Naive thymus-derived CD8-positive, alpha-beta T cell (primary cell): ENCODE results near the gene SLAMF1. TPM values are rescaled to one million over a fixed set of nuclear protein-coding genes. Genes with fewer than 3 reads are reported as not detected.
"Not testable (repeated sequence)": the region's sequence is repeated elsewhere in the genome, so short reads cannot be mapped to it uniquely, and the experiment has no call there.

ENCODE experiments used
- ATAC-seq, 2 donors: fragments of 150-1000 bp; cut with Tn5 transposase in 1 of 2; sonication (Bioruptor Pico), chemical (Tn5 transposase) in 1 of 2; 1 replicate in 1 of 2; 2 replicates in 1 of 2; pipeline ENCODE4 v1.10.0; 2021; ENCODE audit warnings: mild to moderate bottlenecking in 2 of 2, moderate library complexity in 2 of 2
- POLR2A ChIA-PET: fragments of 350-600 bp; sonication (Branson Sonifier 250); formaldehyde crosslinking; loops from one replicate; lab custom pipeline; 2021; ENCODE audit warnings: antibody characterized with exemption; lab: Charles Lee
- DNase-seq, 10 donors: peaks; one replicate each; pipeline versions ENCODE4 v3.0.0 to v3.0.0-alpha.2; 2020 to 2022
- H3K27ac Mint-ChIP-seq, 10 donors: one replicate each; pipeline ENCODE4 v1.8.0; 2020 to 2022; ENCODE audit warnings: mild to moderate bottlenecking in 10 of 10, mixed read lengths in 10 of 10, moderate library complexity in 4 of 10, inconsistent platforms in 1 of 10
- H3K27me3 Mint-ChIP-seq, 5 donors: one replicate each; pipeline ENCODE4 v1.8.0; 2021 to 2022; ENCODE audit warnings: mixed read lengths in 5 of 5
- H3K36me3 Mint-ChIP-seq, 3 donors: one replicate each; pipeline ENCODE4 v1.8.0; 2020 to 2022; ENCODE audit warnings: mixed read lengths in 3 of 3, mild to moderate bottlenecking in 2 of 3, inconsistent platforms in 1 of 3
- H3K4me1 Mint-ChIP-seq, 4 donors: one replicate each; pipeline ENCODE4 v1.8.0; 2021 to 2022; ENCODE audit warnings: mixed read lengths in 4 of 4
- H3K4me3 Mint-ChIP-seq, 10 donors: one replicate each; pipeline ENCODE4 v1.8.0; 2020 to 2022; ENCODE audit warnings: mild to moderate bottlenecking in 10 of 10, mixed read lengths in 10 of 10, moderate library complexity in 6 of 10, inconsistent platforms in 1 of 10
- H3K9me3 Mint-ChIP-seq, 9 donors: one replicate each; pipeline ENCODE4 v1.8.0; 2020 to 2022; ENCODE audit warnings: mixed read lengths in 9 of 9, mild to moderate bottlenecking in 3 of 9, inconsistent platforms in 1 of 9, moderate library complexity in 1 of 9
- polyA plus RNA-seq, 3 donors: library from polyadenylated mRNA; unstranded; fragments of 300-500 nt; fragmentation: Illumina TruSeq; gene quantifications; one replicate each; pipeline ENCODE4 v1.2.3, GENCODE V29; 2021
- total RNA-seq, 8 experiments: library from RNA in 2 of 8; stranded (reverse) in 2 of 8; gene quantifications; one replicate each; pipeline ENCODE4 v1.2.3 and lab custom pipeline; 2021 to 2026

The SLAMF1 gene
- total and polyA plus RNA-seq, 5 experiments from 2014 or later, result 1.7 to 11.1 (median 3.9) TPM

DNA sequence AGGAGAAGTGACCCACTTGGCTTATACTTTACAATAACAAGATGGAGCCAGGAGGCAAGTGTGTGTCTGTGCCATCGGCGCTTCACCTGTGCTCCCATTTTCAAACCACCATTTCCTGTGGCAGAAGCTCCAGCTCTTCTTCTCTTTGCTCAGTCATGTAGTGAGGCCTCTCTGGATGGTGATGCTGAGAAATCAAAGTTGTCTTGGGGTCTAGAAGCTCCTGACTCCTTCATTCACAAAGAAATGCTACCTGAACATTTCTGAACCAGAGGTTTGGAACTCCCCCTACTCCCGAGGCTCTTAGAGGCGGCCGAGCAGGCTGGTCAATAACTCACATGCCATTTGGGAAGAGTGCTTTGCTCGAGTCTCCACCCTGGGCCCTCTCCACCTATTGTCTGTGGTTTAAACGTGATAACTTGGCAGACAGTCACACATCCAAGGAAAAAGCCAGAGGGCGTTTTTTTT is 18.0 kb downstream of the SLAMF1 start:
- Mint-ChIP-seq H3K36me3 (peaks cover 0 to 3% (median under 1%) of the 10 kb centered on the region in 3 donors), H3K4me1 (peaks cover 56 to 100% (median 95%) of the 10 kb centered on the region in 4 donors), H3K4me3 (peak overlapping the region; percentile 72 to 90 (median 84)), H3K27me3 (no peaks in the 10 kb centered on the region), H3K27ac (peak overlapping the region; percentile 94 to 100 (median 99)), H3K9me3 (peaks cover 0 to 28% (median 0%) of the 10 kb centered on the region in 9 donors)
- ATAC-seq (peak; percentile 48 to 53), DNase-seq (peak in 6 of 10 donors; percentile 19 to 71 (median 53))
- POLR2A ChIA-PET, result interaction anchor here (0.7 to 5.9 kb wide), 17 partner anchors 8 to 145 kb away, joined by 3 to 39 read pairs (median 4); partner anchors contain the start of genes CD48 and SLAMF1

DNA sequence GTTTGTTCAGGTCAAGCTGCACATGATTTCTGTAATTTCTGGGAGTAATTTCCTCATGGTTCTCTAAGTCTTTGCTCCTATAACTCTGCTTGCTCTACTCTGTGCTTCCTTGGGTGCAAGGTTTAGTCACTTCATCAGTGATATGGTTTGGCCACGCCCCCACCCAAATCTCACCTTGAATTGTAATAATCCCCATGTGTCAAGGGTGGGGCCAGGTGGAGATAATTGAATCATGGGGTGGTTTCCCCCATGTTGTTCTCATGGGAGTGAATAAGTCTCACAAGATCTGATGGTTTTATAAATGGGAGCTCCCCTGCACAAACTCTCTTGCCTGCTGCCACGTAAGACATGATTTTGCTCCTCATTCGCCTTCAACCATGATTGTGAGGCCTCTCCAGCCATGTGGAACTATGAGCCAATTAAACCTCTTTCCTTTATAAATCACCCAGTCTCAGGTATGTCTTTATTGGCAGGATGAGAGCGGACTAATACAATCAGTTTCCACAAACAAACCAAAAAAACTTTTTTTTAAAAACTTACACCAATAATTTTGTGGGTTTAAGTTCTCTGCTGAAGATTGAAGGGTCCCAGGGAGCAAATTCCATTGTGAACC is 19.1 kb downstream of the SLAMF1 start:
- H3K4me1 Mint-ChIP-seq, result peaks cover 55 to 100% (median 95%) of the 10 kb centered on the region in 4 donors
- POLR2A ChIA-PET, result interaction anchor here (1.1 to 5.9 kb wide), 7 partner anchors 9 to 51 kb away, joined by 3 to 39 read pairs (median 5); partner anchors contain the start of gene SLAMF1
- peak overlapping the region; percentile 88 to 100 (median 98) for H3K27ac Mint-ChIP-seq
- peak overlapping the region in 7 of 10 donors; percentile 44 to 82 (median 59) for H3K4me3 Mint-ChIP-seq
- H3K9me3 Mint-ChIP-seq, result peaks cover 0 to 28% (median 0%) of the 10 kb centered on the region in 9 donors
- ATAC-seq, H3K36me3 Mint-ChIP-seq, H3K27me3 Mint-ChIP-seq, DNase-seq: not testable (repeated sequence)

DNA sequence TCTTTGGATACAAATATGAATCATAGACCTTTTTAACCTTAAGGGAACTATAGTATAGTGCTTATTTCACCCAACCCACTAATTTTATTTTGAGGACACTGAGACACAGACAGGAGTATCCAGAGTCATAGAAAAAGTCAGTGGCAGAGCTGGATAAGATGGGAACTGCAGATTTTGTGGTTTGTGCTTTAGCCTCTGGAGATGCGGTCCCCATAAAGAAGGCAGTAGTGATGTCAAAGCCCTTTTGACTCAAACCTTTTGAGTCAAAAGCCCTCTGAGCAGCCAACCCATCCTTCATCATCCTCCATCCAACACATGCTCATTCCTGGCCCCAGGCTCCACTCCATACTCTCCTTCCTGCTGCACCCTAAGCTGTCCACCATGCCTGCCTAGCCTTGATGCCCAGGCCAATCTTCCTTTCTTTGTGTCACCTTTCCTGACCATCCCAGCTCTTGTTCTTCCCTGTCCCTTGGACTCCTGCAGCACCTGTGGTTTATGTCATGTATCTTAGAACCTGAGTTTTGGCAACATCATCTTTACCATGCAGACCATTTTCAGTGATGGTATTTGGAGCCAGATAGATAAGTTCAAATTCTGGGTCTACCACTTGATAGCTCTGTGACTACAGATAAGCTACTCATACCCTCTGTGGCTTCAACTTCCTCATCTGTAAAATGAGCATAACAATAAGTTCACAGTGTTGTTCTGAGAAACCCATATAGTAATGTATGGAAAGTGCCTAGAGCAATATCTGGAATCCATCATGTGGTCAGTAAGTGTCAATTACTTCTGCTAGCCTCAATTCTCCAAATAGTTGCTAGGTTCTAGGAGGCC is 20.1 kb downstream of the SLAMF1 start:
- DNase-seq, result no peak
- Mint-ChIP-seq H3K9me3 (peaks cover 0 to 28% (median 0%) of the 10 kb centered on the region in 9 donors), H3K27ac (peak overlapping the region; percentile 31 to 100 (median 90)), H3K4me3 (peak overlapping the region in 8 of 10 donors; percentile 28 to 82 (median 62)), H3K27me3 (no peaks in the 10 kb centered on the region), H3K4me1 (peaks cover 57 to 100% (median 95%) of the 10 kb centered on the region in 4 donors), H3K36me3 (peaks cover 0 to 9% (median 7%) of the 10 kb centered on the region in 3 donors)
- no peak for ATAC-seq
- POLR2A ChIA-PET, result interaction anchor here (1.1 to 5.9 kb wide), 4 partner anchors 8 to 86 kb away, joined by 3 to 39 read pairs (median 6); partner anchors contain the start of gene SLAMF1

DNA sequence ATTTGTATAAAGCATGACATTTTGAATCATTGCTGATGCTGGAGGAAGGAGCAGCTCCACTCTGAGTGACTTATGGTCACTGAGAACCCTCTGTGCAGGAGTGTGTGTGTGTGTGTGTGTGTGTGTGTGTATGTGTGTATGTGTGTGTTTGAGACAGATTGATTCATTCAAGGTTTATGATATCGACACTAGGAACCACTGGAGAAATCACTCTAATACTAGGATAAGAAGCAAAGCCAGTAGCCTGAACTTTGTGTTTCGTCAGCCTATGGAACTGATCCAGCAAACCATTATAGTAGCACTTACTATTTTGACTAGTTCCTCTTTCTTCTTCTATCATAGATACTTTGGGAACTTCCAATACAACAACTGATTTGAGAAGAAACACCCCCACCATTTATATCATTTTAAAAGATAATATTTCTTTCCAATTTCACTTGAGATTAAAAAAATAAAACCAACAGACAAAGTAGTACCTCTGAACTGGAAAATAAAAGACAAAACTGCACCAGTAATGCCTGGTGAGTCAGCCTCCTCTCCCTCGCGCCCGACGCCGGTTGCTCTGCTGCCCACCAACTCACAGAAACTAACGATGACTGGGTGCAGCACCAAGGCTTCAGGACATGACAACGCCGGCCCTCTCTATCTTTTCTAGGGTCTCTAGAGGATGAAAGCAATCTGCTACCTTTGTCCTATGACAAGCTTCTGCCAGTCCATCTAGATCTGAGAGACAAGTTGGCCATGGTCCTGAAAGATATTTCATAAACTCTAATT is 20.9 kb downstream of the SLAMF1 start:
- peaks cover 0 to 13% (median 7%) of the 10 kb centered on the region in 3 donors for H3K36me3 Mint-ChIP-seq
- no peak for ATAC-seq
- DNase-seq, result no peak

DNA sequence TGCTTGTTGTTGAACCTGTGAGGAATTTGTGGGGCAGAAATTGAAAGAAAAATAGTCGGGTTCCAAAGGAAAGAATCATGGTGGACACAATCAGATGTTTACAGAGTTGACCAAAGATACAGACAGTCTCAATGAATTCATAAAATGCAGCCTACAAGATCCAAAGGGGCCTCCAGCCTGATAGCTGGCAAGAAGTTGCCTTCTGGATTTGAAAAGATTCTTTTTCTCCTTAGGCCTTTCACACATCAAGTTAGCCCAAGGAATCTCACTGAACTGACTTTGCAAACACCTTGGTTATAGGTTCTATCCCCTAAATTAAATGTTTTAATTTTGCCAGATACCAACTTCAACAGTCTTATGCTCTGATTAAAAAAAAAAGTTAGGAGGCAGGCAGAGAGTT is 21.5 kb downstream of the SLAMF1 start:
- Mint-ChIP-seq H3K36me3 (peaks cover 0 to 13% (median 7%) of the 10 kb centered on the region in 3 donors), H3K9me3 (peaks cover 0 to 20% (median 0%) of the 10 kb centered on the region in 9 donors), H3K4me1 (peaks cover 47 to 96% (median 87%) of the 10 kb centered on the region in 4 donors), H3K4me3 (peak overlapping the region in 2 of 10 donors; percentile 0 to 6), H3K27me3 (no peaks in the 10 kb centered on the region), H3K27ac (peak overlapping the region in 7 of 10 donors; percentile 2 to 100 (median 61))
- ATAC-seq (no peak), DNase-seq (no peak)
- POLR2A ChIA-PET, result interaction anchor here (1.0 kb wide), 1 partner anchor 18 kb away, joined by 4 read pairs; no protein-coding TSS in a partner anchor

More for the DNA sequence above, 20.9 kb downstream of the SLAMF1 start:
- Mint-ChIP-seq H3K27me3 (no peaks in the 10 kb centered on the region), H3K4me1 (peaks cover 53 to 100% (median 93%) of the 10 kb centered on the region in 4 donors), H3K9me3 (peaks cover 0 to 20% (median 0%) of the 10 kb centered on the region in 9 donors), H3K27ac (peak overlapping the region; percentile 29 to 100 (median 84)), H3K4me3 (peak overlapping the region in 6 of 10 donors; percentile 3 to 57 (median 40))
- POLR2A ChIA-PET, result interaction anchor here (1.0 to 5.9 kb wide), 3 partner anchors 19 to 87 kb away, joined by 3 to 39 read pairs (median 4); partner anchors contain the start of gene SLAMF1

DNA sequence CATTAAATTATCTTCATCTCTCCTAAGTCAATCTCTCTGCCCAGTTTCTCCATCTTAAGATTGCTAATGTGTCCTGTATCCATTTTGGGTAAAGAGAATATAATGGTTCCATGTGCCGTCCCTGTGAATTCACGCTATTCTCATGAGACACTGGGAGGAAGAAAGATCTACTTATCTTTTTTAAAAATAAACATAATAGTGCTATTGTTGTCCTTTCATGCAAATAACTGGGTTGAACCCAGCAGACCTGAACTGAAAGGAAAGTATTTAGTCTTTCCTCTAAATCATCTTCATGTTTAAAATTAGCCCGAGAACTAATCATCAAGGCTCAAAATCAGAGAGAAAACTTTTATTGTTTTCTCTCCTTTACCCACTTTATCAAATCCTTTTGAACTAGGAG is 22.4 kb downstream of the SLAMF1 start:
- H3K4me1 Mint-ChIP-seq, result peaks cover 42 to 92% (median 79%) of the 10 kb centered on the region in 4 donors
- POLR2A ChIA-PET, result interaction anchor here (1.0 kb wide), 1 partner anchor 18 kb away, joined by 4 read pairs; no protein-coding TSS in a partner anchor
- ATAC-seq, result no peak

DNA sequence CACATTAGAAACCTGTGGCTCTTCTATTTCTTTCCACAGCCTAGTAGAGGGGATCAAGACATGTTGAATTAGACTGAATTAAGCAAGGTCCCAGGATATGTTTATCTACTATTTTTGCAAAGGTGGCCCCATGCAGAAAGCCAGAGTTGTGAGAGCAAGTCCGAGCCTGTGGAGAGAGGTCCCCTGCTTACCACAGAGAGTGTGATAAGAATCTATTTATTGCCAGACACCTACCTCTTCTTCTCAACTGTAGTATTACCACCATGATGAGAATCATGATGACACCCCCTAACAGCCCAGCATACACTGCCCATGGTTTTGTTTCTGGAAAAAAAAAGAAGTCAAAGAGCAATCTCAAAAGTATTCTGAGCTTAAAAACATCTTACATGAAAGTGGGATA is 23.0 kb downstream of the SLAMF1 start:
- H3K27me3 Mint-ChIP-seq, result no peaks in the 10 kb centered on the region
- H3K9me3 Mint-ChIP-seq, result peaks cover 0 to 28% (median 0%) of the 10 kb centered on the region in 9 donors
- H3K4me3 Mint-ChIP-seq, result peak overlapping the region in 1 of 10 donors; percentile 29
- H3K27ac Mint-ChIP-seq, result peak overlapping the region in 8 of 10 donors; percentile 14 to 100 (median 64)
- POLR2A ChIA-PET, result no interaction called here
- peaks cover 0 to 21% (median 9%) of the 10 kb centered on the region in 3 donors for H3K36me3 Mint-ChIP-seq
- DNase-seq (no peak), ATAC-seq (no peak)
- peaks cover 45 to 90% (median 79%) of the 10 kb centered on the region in 4 donors for H3K4me1 Mint-ChIP-seq

More for the DNA sequence above, 22.4 kb downstream of the SLAMF1 start:
- peak overlapping the region in 6 of 10 donors; percentile 17 to 100 (median 44) for H3K27ac Mint-ChIP-seq
- peaks cover 0 to 22% (median 0%) of the 10 kb centered on the region in 9 donors for H3K9me3 Mint-ChIP-seq
- H3K27me3 Mint-ChIP-seq, result no peaks in the 10 kb centered on the region
- peaks cover 0 to 16% (median 7%) of the 10 kb centered on the region in 3 donors for H3K36me3 Mint-ChIP-seq
- DNase-seq, result no peak
- H3K4me3 Mint-ChIP-seq, result peak overlapping the region in 3 of 10 donors; percentile 3 to 57 (median 30)

DNA sequence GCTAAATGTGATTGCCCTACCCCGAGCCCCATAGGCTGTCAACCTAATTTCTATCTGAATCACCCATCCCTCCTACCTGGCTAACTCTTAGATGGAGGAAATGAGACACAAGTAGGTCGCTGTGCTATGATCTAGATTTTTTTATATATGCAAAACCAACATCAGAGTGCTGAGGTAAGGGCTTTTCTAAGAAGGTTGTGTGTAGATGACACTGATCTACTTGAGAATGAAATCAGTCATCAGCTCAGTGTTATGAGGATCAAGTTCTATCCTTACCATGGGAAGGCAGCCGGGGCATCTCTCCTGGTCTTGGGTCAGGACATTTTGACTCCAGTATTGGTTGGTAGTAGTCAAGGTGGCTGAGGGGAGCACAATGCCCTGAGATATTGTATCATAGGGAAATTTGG is 23.6 kb downstream of the SLAMF1 start:
- POLR2A ChIA-PET, result interaction anchor here (0.6 to 1.6 kb wide), 2 partner anchors 22 to 71 kb away, joined by 3 to 4 read pairs; no protein-coding TSS in a partner anchor
- Mint-ChIP-seq H3K4me3 (peak overlapping the region in 5 of 10 donors; percentile 10 to 64 (median 44)), H3K36me3 (peaks cover 0 to 22% (median 11%) of the 10 kb centered on the region in 3 donors), H3K4me1 (peaks cover 44 to 88% (median 78%) of the 10 kb centered on the region in 4 donors), H3K9me3 (peaks cover 0 to 24% (median 0%) of the 10 kb centered on the region in 9 donors), H3K27me3 (no peaks in the 10 kb centered on the region), H3K27ac (peak overlapping the region in 8 of 10 donors; percentile 64 to 94 (median 74))
- peak; percentile 33 to 66 for ATAC-seq
- DNase-seq, result no peak

DNA sequence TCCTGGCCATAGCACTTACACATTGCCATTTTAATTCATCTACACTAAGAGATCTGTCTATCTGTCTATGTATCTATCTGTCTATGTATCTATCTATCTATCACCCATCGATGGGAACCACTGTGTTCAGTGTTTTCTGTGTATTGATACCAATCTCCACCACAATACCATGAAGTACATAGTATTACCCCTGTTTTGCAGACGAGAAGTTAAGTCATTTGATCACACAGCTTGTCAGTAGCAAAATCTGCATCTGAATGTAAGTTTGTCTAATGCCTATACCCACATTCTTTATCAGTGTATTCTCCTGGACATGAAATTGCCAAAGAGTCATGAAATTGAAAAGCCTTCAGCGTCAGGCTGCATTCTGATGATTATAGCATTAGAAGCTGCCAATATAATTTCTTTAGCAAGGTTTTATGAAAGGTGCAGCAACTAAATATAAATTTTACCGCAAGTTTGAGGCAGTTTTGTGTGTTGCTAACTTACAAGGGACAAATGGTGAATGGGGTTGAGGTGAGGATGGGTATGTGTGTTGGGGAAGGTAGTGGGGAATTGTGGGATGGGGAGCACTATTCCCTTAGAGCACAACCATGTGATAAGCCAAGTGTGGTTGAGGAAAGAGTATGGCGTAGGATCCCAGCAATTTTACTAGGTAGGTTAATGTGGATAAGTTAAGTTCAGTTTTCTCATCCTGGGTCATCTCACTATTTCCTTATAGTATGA is 24.2 kb downstream of the SLAMF1 start:
- peaks cover 43 to 88% (median 77%) of the 10 kb centered on the region in 4 donors for H3K4me1 Mint-ChIP-seq
- peaks cover 0 to 19% (median 0%) of the 10 kb centered on the region in 9 donors for H3K9me3 Mint-ChIP-seq
- H3K27ac Mint-ChIP-seq, result peak overlapping the region in 5 of 10 donors; percentile 11 to 94 (median 64)
- ATAC-seq (no peak), DNase-seq (no peak)
- H3K27me3 Mint-ChIP-seq, result no peaks in the 10 kb centered on the region
- POLR2A ChIA-PET, result interaction anchor here (0.6 to 1.6 kb wide), 3 partner anchors 23 to 71 kb away, joined by 3 to 7 read pairs (median 4); partner anchors contain the start of gene SLAMF1
- peaks cover 0 to 27% (median 11%) of the 10 kb centered on the region in 3 donors for H3K36me3 Mint-ChIP-seq
- H3K4me3 Mint-ChIP-seq, result peak overlapping the region in 1 of 10 donors; percentile 11

DNA sequence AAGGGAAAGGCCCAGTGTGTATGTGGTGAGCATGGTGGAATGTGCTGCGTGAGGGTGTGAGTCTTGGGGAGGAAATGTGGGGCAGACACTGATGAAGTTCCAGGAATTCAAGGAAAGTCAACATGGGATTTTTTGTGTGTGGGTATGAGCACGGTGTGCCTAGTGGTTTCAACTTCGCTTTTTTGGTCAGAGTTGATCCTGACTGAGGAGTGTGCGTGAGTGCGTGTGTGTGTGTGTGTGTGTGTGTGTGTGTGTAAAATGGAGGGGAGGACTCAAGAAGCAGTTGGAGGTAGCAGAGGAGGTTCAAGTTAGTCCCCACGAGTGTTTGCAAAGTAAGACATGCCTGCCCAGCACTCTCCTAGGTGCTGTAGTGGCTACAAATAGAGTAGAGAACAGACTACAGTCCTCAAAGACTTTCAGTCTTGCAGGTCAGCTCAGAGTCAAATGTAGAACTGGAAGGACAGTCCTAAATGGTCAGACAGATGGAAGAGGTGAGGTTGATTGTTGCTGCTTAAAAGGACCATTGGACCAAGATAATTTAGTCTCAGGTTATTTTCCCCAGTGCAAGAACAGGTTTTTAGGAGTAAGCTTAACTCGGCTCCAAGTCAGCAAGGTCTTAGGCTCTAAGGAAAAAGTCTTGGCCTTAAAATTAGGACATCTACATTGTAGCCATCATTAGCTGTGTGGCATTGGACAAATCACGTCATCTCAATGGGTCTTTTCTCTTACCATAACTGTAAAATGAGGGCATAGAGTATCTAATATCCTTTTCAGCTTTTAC is 25.0 kb downstream of the SLAMF1 start:
- peaks cover 0 to 14% (median 0%) of the 10 kb centered on the region in 9 donors for H3K9me3 Mint-ChIP-seq
- H3K4me1 Mint-ChIP-seq, result peaks cover 41 to 86% (median 69%) of the 10 kb centered on the region in 4 donors
- H3K27ac Mint-ChIP-seq, result peak overlapping the region in 2 of 10 donors; percentile 2 to 94
- POLR2A ChIA-PET, result interaction anchor here (0.7 to 1.6 kb wide), 3 partner anchors 24 to 215 kb away, joined by 4 to 7 read pairs (median 7); partner anchors contain the start of gene SLAMF1
- ATAC-seq (no peak), DNase-seq (no peak)
- peak overlapping the region in 1 of 10 donors; percentile 8 for H3K4me3 Mint-ChIP-seq
- no peaks in the 10 kb centered on the region for H3K27me3 Mint-ChIP-seq
- peaks cover 0 to 28% (median 11%) of the 10 kb centered on the region in 3 donors for H3K36me3 Mint-ChIP-seq
